Heart right ventricle (tissue), 16 donors: ENCODE measurements around the gene CYB561D1. TPM values are rescaled to one million over a fixed set of nuclear protein-coding genes. Genes with fewer than 3 reads are reported as not detected.
"Not testable (repeated sequence)": the region's sequence is repeated elsewhere in the genome, so short reads cannot be mapped to it uniquely, and the experiment has no call there.

ENCODE experiments used
- ATAC-seq, 8 donors: fragments of 200-7000 bp; cut with Tn5 transposase; one replicate each; pipeline ENCODE4 v1.9.1; 2020; ENCODE audit warnings: mild to moderate bottlenecking in 8 of 8, moderate library complexity in 8 of 8, moderate number of reproducible peaks in 1 of 8
- DNase-seq, 2 donors: peaks; one replicate each; pipeline ENCODE4 v3.0.0-alpha.2; 2020
- H3K27ac ChIP-seq, 10 donors: fragments of 200-600 bp; sonication (generic) in 2 of 10; one replicate each; pipeline versions ENCODE4 v1.5.0 to v1.8.0; 2020 to 2022; ENCODE audit warnings: mild to moderate bottlenecking in 3 of 10
- H3K27me3 ChIP-seq, 7 donors: fragments of 200-600 bp; one replicate each; pipeline ENCODE4 v1.8.0; 2021 to 2022; ENCODE audit warnings: mild to moderate bottlenecking in 2 of 7
- H3K36me3 ChIP-seq, 9 donors: fragments of 200-600 bp; sonication (generic) in 1 of 9; one replicate each; pipeline versions ENCODE4 v1.5.0 to v1.8.0; 2020 to 2022; ENCODE audit warnings: mild to moderate bottlenecking in 2 of 9
- H3K4me1 ChIP-seq, 9 donors: fragments of 200-600 bp; sonication (generic) in 1 of 9; one replicate each; pipeline versions ENCODE4 v1.5.0 to v1.8.0; 2020 to 2022; ENCODE audit warnings: mild to moderate bottlenecking in 4 of 9
- H3K4me3 ChIP-seq, 10 donors: fragments of 200-600 bp; sonication (generic) in 2 of 10; one replicate each; pipeline versions ENCODE4 v1.5.0 to v1.8.0; 2020 to 2022; ENCODE audit warnings: mild to moderate bottlenecking in 7 of 10, moderate library complexity in 2 of 10
- H3K9me3 ChIP-seq, 11 donors: fragments of 200-600 bp in 10 of 11; sonication (generic) in 2 of 11; one replicate each; pipeline versions ENCODE4 v1.5.0 to v1.8.0; 2013 to 2022; ENCODE audit warnings: mild to moderate bottlenecking in 2 of 11, control low read depth in 1 of 11, moderate library complexity in 1 of 11
- CTCF ChIP-seq, 9 donors: fragments of 200-600 bp; sonication (generic) in 2 of 9; IDR thresholded peaks; one replicate each; pipeline versions ENCODE4 v1.5.0 to v1.8.0; 2021 to 2022; ENCODE audit warnings: antibody characterized with exemption in 9 of 9, mild to moderate bottlenecking in 5 of 9, moderate library complexity in 1 of 9
- WGBS, 2 donors: extraction: QIAGEN DNeasy Blood & Tissue Kit; methylation state at CpG; one replicate each; pipeline ENCODE4 v1.1.7; 2013; ENCODE audit warnings: inconsistent platforms in 1 of 2; 5-methylcytosine and 5-hydroxymethylcytosine counted together
- intact Hi-C, 10 donors: fragments of 100-400 bp; cut with DNase I; formaldehyde crosslinking; loops; one replicate each; pipeline versions ENCODE4 v1.11.1 to v1.14.2; 2022
- polyA plus RNA-seq, 2 donors: library from polyadenylated mRNA; stranded (reverse); fragments of 200-250 nt; gene quantifications; one replicate each; pipeline ENCODE4 v1.2.3, GENCODE V29; 2013
- total RNA-seq, 10 donors: library from RNA; stranded (reverse); fragmentation: NEBNext Ultra II Directional in 3 of 10; extraction: Animal tissue kit (Norgen Biotek cat#: 25700) in 3 of 10; gene quantifications; one replicate each; pipeline versions ENCODE4 v1.2.1 to v1.2.4, GENCODE V29; 2021 to 2023
- donor health status: Arrhythmogenic right ventricular cardiomyopathy.
- donor health status: ischemic (EF 13 %, LVEDD 7.1; RV severe dilation, severe dysfunction).
- donor health status: healthy with polysubstance abuse.
- donor health status: DM: no; HTN: yes; CAD: no.
- donor health status: DM: no; HTN: no; CAD: no.
- donor health status: ischemic (EF 25% LVEDD 6.9; RV normal size, moderate dysfunction).
- donor health status: ischemic (EF 25% LVEDD 5.7; RV mildly dilated, moderate dysfunction).
- donor health status: healthy.
- donor health status: DM: yes; HTN: yes; CAD: no.
- donor health status: Ischemic cardiomyopathy.
- donor health status: ischemic (EF 35%, LVEDD 5.7; RV mildly dilated, moderate dysfunction).
- donor health status: nonischemic (EF 11% LVEDD 7.7; RV severe dilation, severe dysfunction).
- donor health status: DM: yes; HTN: yes; CAD: no.
- donor health status: PGD.
- donor health status: ischemic (EF 29% LVEDD 5.4; RV normal size, mild dysfunction).
- donor health status: nonischemic (EF 23%, LVEDD 6.1; RV moderate dilation, normal function).

Gene CYB561D1
- total and polyA plus RNA-seq, 12 donors = 3.0 to 7.6 (median 4.5) TPM

GRCh38 chr1:109472779-109473178 is 21.1 kb upstream of the CYB561D1 start:
- no peak for TF ChIP-seq CTCF (IDR thresholded peaks at IDR 0.05)
- ATAC-seq (peak in 1 of 8 donors; percentile 53), DNase-seq (no peak)

GRCh38 chr1:109473284-109474057 is 20.4 kb upstream of the CYB561D1 start:
- H3K36me3 ChIP-seq = peaks cover 0 to 19% (median 4%) of the 10 kb centered on the region in 9 donors
- peaks cover 0 to 48% (median 4%) of the 10 kb centered on the region in 7 donors for H3K27me3 ChIP-seq
- peak overlapping the region in 2 of 10 donors; percentile 26 to 31 for H3K27ac ChIP-seq
- H3K9me3 ChIP-seq, H3K4me3 ChIP-seq, DNase-seq, intact Hi-C loops: not testable (repeated sequence)
- peak in 4 of 8 donors; percentile 28 to 66 (median 48) for ATAC-seq
- peaks cover 0 to 27% (median 6%) of the 10 kb centered on the region in 9 donors for H3K4me1 ChIP-seq
- 82% methylated on average over 12 of the region's 12 CpGs for WGBS, 2 donors

More at GRCh38 chr1:109472779-109473178, 21.1 kb upstream of the CYB561D1 start:
- no peaks in the 10 kb centered on the region for H3K9me3 ChIP-seq
- intact Hi-C loops = no loop called here
- H3K4me3 ChIP-seq = no peak overlapping the region
- 45 to 53% methylated on average over 3 of the region's 3 CpGs for WGBS, 2 donors
- peaks cover 0 to 29% (median 11%) of the 10 kb centered on the region in 9 donors for H3K4me1 ChIP-seq
- H3K27me3 ChIP-seq = peaks cover 0 to 55% (median 5%) of the 10 kb centered on the region in 7 donors
- H3K27ac ChIP-seq = peak overlapping the region in 2 of 10 donors; percentile 26 to 31
- peaks cover 0 to 13% (median 4%) of the 10 kb centered on the region in 9 donors for H3K36me3 ChIP-seq

GRCh38 chr1:109474697-109475096 is 19.2 kb upstream of the CYB561D1 start:
- intact Hi-C loops = no loop called here
- WGBS, 2 donors = 43% methylated on average over 1 of the region's 1 CpG
- peaks cover 0 to 36% (median 0%) of the 10 kb centered on the region in 7 donors for H3K27me3 ChIP-seq

GRCh38 chr1:109475261-109475660 is 18.6 kb upstream of the CYB561D1 start:
- Histone ChIP-seq H3K4me1 (peaks cover 0 to 27% (median 6%) of the 10 kb centered on the region in 9 donors), H3K27me3 (peaks cover 0 to 30% (median 0%) of the 10 kb centered on the region in 7 donors), H3K27ac (no peak overlapping the region), H3K36me3 (peaks cover 0 to 29% (median 8%) of the 10 kb centered on the region in 9 donors), H3K4me3 (no peak overlapping the region), H3K9me3 (no peaks in the 10 kb centered on the region)
- no peak for TF ChIP-seq CTCF (IDR thresholded peaks at IDR 0.05)
- ATAC-seq (no peak), DNase-seq (no peak)
- WGBS, 2 donors = 84 to 86% methylated on average over 9 of the region's 9 CpGs
- intact Hi-C loops = no loop called here

More at GRCh38 chr1:109474697-109475096, 19.2 kb upstream of the CYB561D1 start:
- no peaks in the 10 kb centered on the region for H3K9me3 ChIP-seq
- DNase-seq = no peak
- no peak overlapping the region for H3K4me3 ChIP-seq
- no peak overlapping the region for H3K27ac ChIP-seq
- peaks cover 0 to 27% (median 6%) of the 10 kb centered on the region in 9 donors for H3K4me1 ChIP-seq
- ATAC-seq = peak in 6 of 8 donors; percentile 46 to 78 (median 52)
- H3K36me3 ChIP-seq = peaks cover 0 to 23% (median 4%) of the 10 kb centered on the region in 9 donors
- TF ChIP-seq CTCF (IDR thresholded peaks at IDR 0.05) = no peak
